ENCODE results near the gene TMEM131.

The TMEM131 gene

DNA sequence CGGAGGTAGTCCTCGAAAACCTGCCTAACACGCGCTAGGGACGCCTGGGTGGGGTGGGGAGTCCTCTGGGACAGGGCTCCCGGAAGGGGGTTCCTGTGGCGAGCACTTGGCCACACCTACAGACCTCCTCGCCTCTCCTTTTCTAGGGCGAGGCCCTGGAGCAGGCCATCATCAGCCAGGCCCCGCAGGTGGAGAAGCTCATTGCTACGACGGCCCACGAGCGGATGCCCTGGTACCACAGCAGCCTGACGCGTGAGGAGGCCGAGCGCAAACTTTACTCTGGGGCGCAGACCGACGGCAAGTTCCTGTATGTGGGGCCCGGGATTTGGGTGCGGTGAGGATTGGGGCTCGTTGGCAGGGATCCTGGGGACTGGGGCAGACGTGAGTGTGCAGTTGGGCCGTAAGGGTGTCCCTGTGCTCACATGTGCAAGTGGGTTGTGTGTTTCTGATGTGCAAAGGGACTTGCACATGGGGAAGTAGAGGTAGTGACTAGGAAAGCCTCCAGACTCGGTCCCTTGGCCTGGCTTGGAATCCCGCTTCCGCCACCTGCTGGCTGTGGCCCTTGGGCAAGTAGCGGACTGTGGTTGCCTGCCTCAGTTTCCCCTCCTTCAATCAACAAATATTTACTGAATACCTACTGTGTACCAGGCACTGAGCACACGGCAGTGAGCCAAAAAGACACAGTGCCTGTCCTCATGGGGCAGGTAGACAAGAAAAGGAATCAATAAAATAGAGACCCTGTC, 270.6 kb downstream of the TMEM131 start:
- H3K4me1 ChIP-seq (ENCODE audit: control insufficient read depth, insufficient read depth, low read length), result no peaks in the 10 kb centered on the region
- TF ChIP-seq ZNF560 (tag by site-specific recombination; IDR thresholded peaks at IDR 0.05; ENCODE audit: borderline replicate concordance) (no peak), ZSCAN16 (tag by site-specific recombination; IDR thresholded peaks at IDR 0.05) (no peak), ZBTB20 (tag by site-specific recombination; IDR thresholded peaks at IDR 0.05) (no peak), OSR2 (tag by site-specific recombination; IDR thresholded peaks at IDR 0.05) (no peak), SCRT2 (tag by site-specific recombination; IDR thresholded peaks at IDR 0.05) (no peak), ZNF423 (tag by site-specific recombination; IDR thresholded peaks at IDR 0.05) (no peak), REPIN1 (tag by site-specific recombination; IDR thresholded peaks at IDR 0.05; ENCODE audit: low read depth) (no peak), KLF1 (tag by site-specific recombination; IDR thresholded peaks at IDR 0.05) (no peak), ZNF558 (tag by site-specific recombination; IDR thresholded peaks at IDR 0.05) (no peak), ZNF112 (tag by site-specific recombination; IDR thresholded peaks at IDR 0.05) (no peak)
- TF ChIP-seq, protein P1, sequence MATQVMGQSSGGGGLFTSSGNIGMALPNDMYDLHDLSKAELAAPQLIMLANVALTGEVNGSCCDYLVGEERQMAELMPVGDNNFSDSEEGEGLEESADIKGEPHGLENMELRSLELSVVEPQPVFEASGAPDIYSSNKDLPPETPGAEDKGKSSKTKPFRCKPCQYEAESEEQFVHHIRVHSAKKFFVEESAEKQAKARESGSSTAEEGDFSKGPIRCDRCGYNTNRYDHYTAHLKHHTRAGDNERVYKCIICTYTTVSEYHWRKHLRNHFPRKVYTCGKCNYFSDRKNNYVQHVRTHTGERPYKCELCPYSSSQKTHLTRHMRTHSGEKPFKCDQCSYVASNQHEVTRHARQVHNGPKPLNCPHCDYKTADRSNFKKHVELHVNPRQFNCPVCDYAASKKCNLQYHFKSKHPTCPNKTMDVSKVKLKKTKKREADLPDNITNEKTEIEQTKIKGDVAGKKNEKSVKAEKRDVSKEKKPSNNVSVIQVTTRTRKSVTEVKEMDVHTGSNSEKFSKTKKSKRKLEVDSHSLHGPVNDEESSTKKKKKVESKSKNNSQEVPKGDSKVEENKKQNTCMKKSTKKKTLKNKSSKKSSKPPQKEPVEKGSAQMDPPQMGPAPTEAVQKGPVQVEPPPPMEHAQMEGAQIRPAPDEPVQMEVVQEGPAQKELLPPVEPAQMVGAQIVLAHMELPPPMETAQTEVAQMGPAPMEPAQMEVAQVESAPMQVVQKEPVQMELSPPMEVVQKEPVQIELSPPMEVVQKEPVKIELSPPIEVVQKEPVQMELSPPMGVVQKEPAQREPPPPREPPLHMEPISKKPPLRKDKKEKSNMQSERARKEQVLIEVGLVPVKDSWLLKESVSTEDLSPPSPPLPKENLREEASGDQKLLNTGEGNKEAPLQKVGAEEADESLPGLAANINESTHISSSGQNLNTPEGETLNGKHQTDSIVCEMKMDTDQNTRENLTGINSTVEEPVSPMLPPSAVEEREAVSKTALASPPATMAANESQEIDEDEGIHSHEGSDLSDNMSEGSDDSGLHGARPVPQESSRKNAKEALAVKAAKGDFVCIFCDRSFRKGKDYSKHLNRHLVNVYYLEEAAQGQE (tag by site-specific recombination; IDR thresholded peaks at IDR 0.05), result no peak
- TF ChIP-seq, protein P2, sequence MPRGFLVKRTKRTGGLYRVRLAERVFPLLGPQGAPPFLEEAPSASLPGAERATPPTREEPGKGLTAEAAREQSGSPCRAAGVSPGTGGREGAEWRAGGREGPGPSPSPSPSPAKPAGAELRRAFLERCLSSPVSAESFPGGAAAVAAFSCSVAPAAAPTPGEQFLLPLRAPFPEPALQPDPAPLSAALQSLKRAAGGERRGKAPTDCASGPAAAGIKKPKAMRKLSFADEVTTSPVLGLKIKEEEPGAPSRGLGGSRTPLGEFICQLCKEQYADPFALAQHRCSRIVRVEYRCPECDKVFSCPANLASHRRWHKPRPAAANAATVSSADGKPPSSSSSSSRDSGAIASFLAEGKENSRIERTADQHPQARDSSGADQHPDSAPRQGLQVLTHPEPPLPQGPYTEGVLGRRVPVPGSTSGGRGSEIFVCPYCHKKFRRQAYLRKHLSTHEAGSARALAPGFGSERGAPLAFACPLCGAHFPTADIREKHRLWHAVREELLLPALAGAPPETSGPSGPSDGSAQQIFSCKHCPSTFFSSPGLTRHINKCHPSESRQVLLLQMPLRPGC (tag by site-specific recombination; IDR thresholded peaks at IDR 0.05), result no peak
- TF ChIP-seq, protein P3, sequence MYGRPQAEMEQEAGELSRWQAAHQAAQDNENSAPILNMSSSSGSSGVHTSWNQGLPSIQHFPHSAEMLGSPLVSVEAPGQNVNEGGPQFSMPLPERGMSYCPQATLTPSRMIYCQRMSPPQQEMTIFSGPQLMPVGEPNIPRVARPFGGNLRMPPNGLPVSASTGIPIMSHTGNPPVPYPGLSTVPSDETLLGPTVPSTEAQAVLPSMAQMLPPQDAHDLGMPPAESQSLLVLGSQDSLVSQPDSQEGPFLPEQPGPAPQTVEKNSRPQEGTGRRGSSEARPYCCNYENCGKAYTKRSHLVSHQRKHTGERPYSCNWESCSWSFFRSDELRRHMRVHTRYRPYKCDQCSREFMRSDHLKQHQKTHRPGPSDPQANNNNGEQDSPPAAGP (tag by site-specific recombination; IDR thresholded peaks at IDR 0.05), result no peak
- TF ChIP-seq, protein P4, sequence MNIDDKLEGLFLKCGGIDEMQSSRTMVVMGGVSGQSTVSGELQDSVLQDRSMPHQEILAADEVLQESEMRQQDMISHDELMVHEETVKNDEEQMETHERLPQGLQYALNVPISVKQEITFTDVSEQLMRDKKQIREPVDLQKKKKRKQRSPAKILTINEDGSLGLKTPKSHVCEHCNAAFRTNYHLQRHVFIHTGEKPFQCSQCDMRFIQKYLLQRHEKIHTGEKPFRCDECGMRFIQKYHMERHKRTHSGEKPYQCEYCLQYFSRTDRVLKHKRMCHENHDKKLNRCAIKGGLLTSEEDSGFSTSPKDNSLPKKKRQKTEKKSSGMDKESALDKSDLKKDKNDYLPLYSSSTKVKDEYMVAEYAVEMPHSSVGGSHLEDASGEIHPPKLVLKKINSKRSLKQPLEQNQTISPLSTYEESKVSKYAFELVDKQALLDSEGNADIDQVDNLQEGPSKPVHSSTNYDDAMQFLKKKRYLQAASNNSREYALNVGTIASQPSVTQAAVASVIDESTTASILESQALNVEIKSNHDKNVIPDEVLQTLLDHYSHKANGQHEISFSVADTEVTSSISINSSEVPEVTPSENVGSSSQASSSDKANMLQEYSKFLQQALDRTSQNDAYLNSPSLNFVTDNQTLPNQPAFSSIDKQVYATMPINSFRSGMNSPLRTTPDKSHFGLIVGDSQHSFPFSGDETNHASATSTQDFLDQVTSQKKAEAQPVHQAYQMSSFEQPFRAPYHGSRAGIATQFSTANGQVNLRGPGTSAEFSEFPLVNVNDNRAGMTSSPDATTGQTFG (tag by site-specific recombination; IDR thresholded peaks at IDR 0.05; ENCODE audit: borderline replicate concordance), result no peak
- no peak overlapping the region for H3K4me3 ChIP-seq (ENCODE audit: low read depth, low read length)
- POLR2A ChIA-PET, result no interaction called here
- CTCF ChIA-PET, result interaction anchor here (0.5 to 4.1 kb wide), 3 partner anchors 15 to 939 kb away, joined by 4 to 20 read pairs (median 6); no protein-coding TSS in a partner anchor
- H3K27ac ChIP-seq (ENCODE audit: extremely low read depth, low read depth, low read length), result no peak overlapping the region
- H3K36me3 ChIP-seq (ENCODE audit: control insufficient read depth in 2 of 2, insufficient read depth in 1 of 2, low read length in 2 of 2), result no peaks in the 10 kb centered on the region
- no peaks in the 10 kb centered on the region for H3K9me3 ChIP-seq (ENCODE audit: control insufficient read depth, insufficient read depth, low read depth, low read length)

DNA sequence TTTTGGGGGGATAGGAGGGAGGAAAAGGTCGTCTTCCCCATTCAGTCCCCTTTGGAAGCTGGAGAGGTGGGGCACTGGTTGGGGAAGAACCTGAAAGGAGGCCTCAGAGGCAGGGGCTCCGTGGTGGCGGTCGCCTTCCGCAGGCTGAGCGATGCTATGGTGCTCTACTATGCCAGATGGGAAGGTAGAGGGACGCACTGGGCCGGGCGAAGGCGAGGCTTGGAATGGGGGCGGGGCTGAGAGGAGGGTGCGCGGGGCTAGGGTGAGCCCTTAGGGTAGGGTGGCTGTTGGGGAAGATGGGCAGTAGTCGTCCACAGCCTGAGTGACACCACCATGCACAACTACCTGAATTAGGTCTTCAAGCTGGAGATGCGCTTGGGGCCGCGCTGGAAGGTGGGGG, 271.2 kb downstream of the TMEM131 start:
- TF ChIP-seq ZNF223 (tag by site-specific recombination; IDR thresholded peaks at IDR 0.05), result no peak
- no peak for TF ChIP-seq ZNF133 (tag by site-specific recombination; IDR thresholded peaks at IDR 0.05)
- TF ChIP-seq ZNF433 (tag by site-specific recombination; IDR thresholded peaks at IDR 0.05; ENCODE audit: low read depth), result no peak
- TF ChIP-seq, protein P5, sequence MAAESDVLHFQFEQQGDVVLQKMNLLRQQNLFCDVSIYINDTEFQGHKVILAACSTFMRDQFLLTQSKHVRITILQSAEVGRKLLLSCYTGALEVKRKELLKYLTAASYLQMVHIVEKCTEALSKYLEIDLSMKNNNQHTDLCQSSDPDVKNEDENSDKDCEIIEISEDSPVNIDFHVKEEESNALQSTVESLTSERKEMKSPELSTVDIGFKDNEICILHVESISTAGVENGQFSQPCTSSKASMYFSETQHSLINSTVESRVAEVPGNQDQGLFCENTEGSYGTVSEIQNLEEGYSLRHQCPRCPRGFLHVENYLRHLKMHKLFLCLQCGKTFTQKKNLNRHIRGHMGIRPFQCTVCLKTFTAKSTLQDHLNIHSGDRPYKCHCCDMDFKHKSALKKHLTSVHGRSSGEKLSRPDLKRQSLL (tag by site-specific recombination; IDR thresholded peaks at IDR 0.05), result no peak
- no peak for TF ChIP-seq ZNF610 (tag by site-specific recombination; IDR thresholded peaks at IDR 0.05; ENCODE audit: borderline replicate concordance)
- no peak for TF ChIP-seq SETDB1 (IDR thresholded peaks at IDR 0.05; ENCODE audit: insufficient read length, low read length)
- TF ChIP-seq GFI1B (tag by site-specific recombination; IDR thresholded peaks at IDR 0.05), result no peak

More for the DNA sequence above, 271.2 kb downstream of the TMEM131 start:
- Histone ChIP-seq H3K27ac (ENCODE audit: extremely low read depth, low read depth, low read length) (no peak overlapping the region), H3K36me3 (ENCODE audit: control insufficient read depth in 2 of 2, insufficient read depth in 1 of 2, low read length in 2 of 2) (no peaks in the 10 kb centered on the region), H3K4me1 (ENCODE audit: control insufficient read depth, insufficient read depth, low read length) (no peaks in the 10 kb centered on the region), H3K9me3 (ENCODE audit: control insufficient read depth, insufficient read depth, low read depth, low read length) (no peaks in the 10 kb centered on the region), H3K4me3 (ENCODE audit: low read depth, low read length) (no peak overlapping the region)
- ChIA-PET CTCF (interaction anchor here (0.5 to 1.3 kb wide), 2 partner anchors 16 to 938 kb away, joined by 4 to 6 read pairs; no protein-coding TSS in a partner anchor), POLR2A (no interaction called here)

Data from HEK293 (cell line).